ENCODE results near the gene BCL7A. TPM values are rescaled to one million over a fixed set of nuclear protein-coding genes. Genes with fewer than 3 reads are reported as not detected.
A peak's percentile ranks its signal among the peaks of the same experiment; 100 is the strongest.

The BCL7A gene
- polyA plus RNA-seq, 1 donor from 2014 or later, result 51.3 TPM

- H3K4me2 ChIP-seq (ENCODE audit: low read length), result peak overlapping the region; percentile 69
- no peak overlapping the region for H2AFZ ChIP-seq (ENCODE audit: low read depth, low read length)
- peaks cover 62% of the 10 kb centered on the region for H3K79me2 ChIP-seq (replicated peaks; ENCODE audit: insufficient read depth, low read length)
Measured at GRCh38 chr12:122024132-122024785, 2.6 kb downstream of the BCL7A start.

GRCh38 chr12:122026706-122027333 is 5.1 kb downstream of the BCL7A start:
- no peaks in the 10 kb centered on the region for H3K36me3 ChIP-seq (ENCODE audit: insufficient read depth, low read length)
- peaks cover 5% of the 10 kb centered on the region for H4K20me1 ChIP-seq (ENCODE audit: insufficient read depth)
- no peaks in the 10 kb centered on the region for H3K9me3 ChIP-seq (ENCODE audit: low read length)
- H3K27me3 ChIP-seq (ENCODE audit: insufficient read depth, low read depth, low read length), result no peaks in the 10 kb centered on the region
- H3K4me2 ChIP-seq (ENCODE audit: low read length), result no peak overlapping the region
- no peaks in the 10 kb centered on the region for H3K9me2 ChIP-seq (ENCODE audit: insufficient read depth, low read length)
- peaks cover 71% of the 10 kb centered on the region for H3K79me2 ChIP-seq (replicated peaks; ENCODE audit: insufficient read depth, low read length)
- H3K4me3 ChIP-seq (ENCODE audit: low read length), result no peak overlapping the region
- no peak overlapping the region for H2AFZ ChIP-seq (ENCODE audit: low read depth, low read length)
- H3F3A ChIP-seq (ENCODE audit: insufficient read depth, low read length, poor library complexity, severe bottlenecking), result no peaks in the 10 kb centered on the region
- no peak overlapping the region for H3K9ac ChIP-seq (ENCODE audit: low read length)
- TF ChIP-seq TAF1 (IDR thresholded peaks at IDR 0.05; ENCODE audit: low read depth) (no peak), POLR2AphosphoS5 (IDR thresholded peaks at IDR 0.05) (no peak), EZH2 (IDR thresholded peaks at IDR 0.05; ENCODE audit: borderline replicate concordance, insufficient read depth, low read length, poor library complexity, severe bottlenecking) (no peak), EP300 (conservative IDR thresholded peaks at IDR 0.05; ENCODE audit: poor library complexity, severe bottlenecking) (no peak), MXI1 (conservative IDR thresholded peaks at IDR 0.05; ENCODE audit: poor library complexity, severe bottlenecking) (no peak), SMC3 (conservative IDR thresholded peaks at IDR 0.05; ENCODE audit: poor library complexity) (no peak), RAD21 (conservative IDR thresholded peaks at IDR 0.05) (no peak)
- TF ChIP-seq, protein P1, sequence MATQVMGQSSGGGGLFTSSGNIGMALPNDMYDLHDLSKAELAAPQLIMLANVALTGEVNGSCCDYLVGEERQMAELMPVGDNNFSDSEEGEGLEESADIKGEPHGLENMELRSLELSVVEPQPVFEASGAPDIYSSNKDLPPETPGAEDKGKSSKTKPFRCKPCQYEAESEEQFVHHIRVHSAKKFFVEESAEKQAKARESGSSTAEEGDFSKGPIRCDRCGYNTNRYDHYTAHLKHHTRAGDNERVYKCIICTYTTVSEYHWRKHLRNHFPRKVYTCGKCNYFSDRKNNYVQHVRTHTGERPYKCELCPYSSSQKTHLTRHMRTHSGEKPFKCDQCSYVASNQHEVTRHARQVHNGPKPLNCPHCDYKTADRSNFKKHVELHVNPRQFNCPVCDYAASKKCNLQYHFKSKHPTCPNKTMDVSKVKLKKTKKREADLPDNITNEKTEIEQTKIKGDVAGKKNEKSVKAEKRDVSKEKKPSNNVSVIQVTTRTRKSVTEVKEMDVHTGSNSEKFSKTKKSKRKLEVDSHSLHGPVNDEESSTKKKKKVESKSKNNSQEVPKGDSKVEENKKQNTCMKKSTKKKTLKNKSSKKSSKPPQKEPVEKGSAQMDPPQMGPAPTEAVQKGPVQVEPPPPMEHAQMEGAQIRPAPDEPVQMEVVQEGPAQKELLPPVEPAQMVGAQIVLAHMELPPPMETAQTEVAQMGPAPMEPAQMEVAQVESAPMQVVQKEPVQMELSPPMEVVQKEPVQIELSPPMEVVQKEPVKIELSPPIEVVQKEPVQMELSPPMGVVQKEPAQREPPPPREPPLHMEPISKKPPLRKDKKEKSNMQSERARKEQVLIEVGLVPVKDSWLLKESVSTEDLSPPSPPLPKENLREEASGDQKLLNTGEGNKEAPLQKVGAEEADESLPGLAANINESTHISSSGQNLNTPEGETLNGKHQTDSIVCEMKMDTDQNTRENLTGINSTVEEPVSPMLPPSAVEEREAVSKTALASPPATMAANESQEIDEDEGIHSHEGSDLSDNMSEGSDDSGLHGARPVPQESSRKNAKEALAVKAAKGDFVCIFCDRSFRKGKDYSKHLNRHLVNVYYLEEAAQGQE (IDR thresholded peaks at IDR 0.05; ENCODE audit: borderline replicate concordance), result no peak
- TF ChIP-seq, protein P2, sequence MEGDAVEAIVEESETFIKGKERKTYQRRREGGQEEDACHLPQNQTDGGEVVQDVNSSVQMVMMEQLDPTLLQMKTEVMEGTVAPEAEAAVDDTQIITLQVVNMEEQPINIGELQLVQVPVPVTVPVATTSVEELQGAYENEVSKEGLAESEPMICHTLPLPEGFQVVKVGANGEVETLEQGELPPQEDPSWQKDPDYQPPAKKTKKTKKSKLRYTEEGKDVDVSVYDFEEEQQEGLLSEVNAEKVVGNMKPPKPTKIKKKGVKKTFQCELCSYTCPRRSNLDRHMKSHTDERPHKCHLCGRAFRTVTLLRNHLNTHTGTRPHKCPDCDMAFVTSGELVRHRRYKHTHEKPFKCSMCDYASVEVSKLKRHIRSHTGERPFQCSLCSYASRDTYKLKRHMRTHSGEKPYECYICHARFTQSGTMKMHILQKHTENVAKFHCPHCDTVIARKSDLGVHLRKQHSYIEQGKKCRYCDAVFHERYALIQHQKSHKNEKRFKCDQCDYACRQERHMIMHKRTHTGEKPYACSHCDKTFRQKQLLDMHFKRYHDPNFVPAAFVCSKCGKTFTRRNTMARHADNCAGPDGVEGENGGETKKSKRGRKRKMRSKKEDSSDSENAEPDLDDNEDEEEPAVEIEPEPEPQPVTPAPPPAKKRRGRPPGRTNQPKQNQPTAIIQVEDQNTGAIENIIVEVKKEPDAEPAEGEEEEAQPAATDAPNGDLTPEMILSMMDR (IDR thresholded peaks at IDR 0.05; ENCODE audit: poor library complexity, severe bottlenecking), result no peak
- no peak overlapping the region for H3K27ac ChIP-seq (ENCODE audit: low read length)

More at GRCh38 chr12:122024132-122024785, 2.6 kb downstream of the BCL7A start:
- Histone ChIP-seq H3F3A (ENCODE audit: insufficient read depth, low read length, poor library complexity, severe bottlenecking) (no peaks in the 10 kb centered on the region), H3K27me3 (ENCODE audit: insufficient read depth, low read depth, low read length) (no peaks in the 10 kb centered on the region), H3K36me3 (ENCODE audit: insufficient read depth, low read length) (no peaks in the 10 kb centered on the region), H3K9ac (ENCODE audit: low read length) (peak overlapping the region; percentile 72), H3K9me2 (ENCODE audit: insufficient read depth, low read length) (no peaks in the 10 kb centered on the region), H4K20me1 (ENCODE audit: insufficient read depth) (peaks cover 5% of the 10 kb centered on the region), H3K27ac (ENCODE audit: low read length) (peak overlapping the region; percentile 51), H3K4me3 (ENCODE audit: low read length) (peak overlapping the region; percentile 89), H3K9me3 (ENCODE audit: low read length) (no peaks in the 10 kb centered on the region)
- TF ChIP-seq MXI1 (conservative IDR thresholded peaks at IDR 0.05; ENCODE audit: poor library complexity, severe bottlenecking) (no peak), TAF1 (IDR thresholded peaks at IDR 0.05; ENCODE audit: low read depth) (no peak), POLR2AphosphoS5 (IDR thresholded peaks at IDR 0.05) (no peak), EP300 (conservative IDR thresholded peaks at IDR 0.05; ENCODE audit: poor library complexity, severe bottlenecking) (no peak), RAD21 (conservative IDR thresholded peaks at IDR 0.05) (no peak), SMC3 (conservative IDR thresholded peaks at IDR 0.05; ENCODE audit: poor library complexity) (no peak), EZH2 (IDR thresholded peaks at IDR 0.05; ENCODE audit: borderline replicate concordance, insufficient read depth, low read length, poor library complexity, severe bottlenecking) (no peak)
- TF ChIP-seq, protein P1 (IDR thresholded peaks at IDR 0.05; ENCODE audit: borderline replicate concordance), result no peak
- TF ChIP-seq, protein P2 (IDR thresholded peaks at IDR 0.05; ENCODE audit: poor library complexity, severe bottlenecking), result no peak
